Endothelial cell of umbilical vein (primary cell): ENCODE results near the gene TARP.

Experiments used
- BruUV-seq: library from RNA; stranded (reverse); fragments of 400-500 nt; replicated peaks from 2 replicates; lab custom pipeline; 2021; lab: Mats Ljungman, UMichigan
- CTCF ChIA-PET: fragments of 300-600, 350-600 bp; sonication (Branson Sonifier 250); formaldehyde crosslinking; loops from one replicate; lab custom pipeline; 2021; ENCODE audit warnings: antibody characterized with exemption, inconsistent platforms; lab: Charles Lee
- POLR2A ChIA-PET: fragments of 300-600, 350-600 bp; sonication (Branson Sonifier 250); formaldehyde crosslinking; loops from one replicate; lab custom pipeline; 2021; ENCODE audit warnings: antibody characterized with exemption, inconsistent platforms; lab: Charles Lee
- DNase-seq: peaks from one replicate; pipeline ENCODE4 v3.0.0-alpha.2; 2011; ENCODE audit warnings: low read depth, low spot score
- FAIRE-seq: peaks from 2 replicates; lab custom pipeline; 2011; peaks lifted over from hg19 to GRCh38; lab: Jason Lieb, UNC
- H2AFZ ChIP-seq: 2 replicates; pipeline ENCODE4 v1.6.0; 2012; ENCODE audit warnings: low read depth, low read length, control low read depth, inconsistent platforms
- H3K27ac ChIP-seq: 2 replicates; pipeline ENCODE4 v1.5.1; 2011; ENCODE audit warnings: low read depth, mild to moderate bottlenecking, control low read depth, low read length, moderate library complexity; ENCODE audit not compliant: insufficient read depth
- H3K27me3 ChIP-seq, 2 experiments: 2 replicates each; pipeline versions ENCODE4 v1.6.0 to v1.6.1; 2011; ENCODE audit warnings: low read length in 2 of 2, mixed read lengths in 1 of 2; ENCODE audit not compliant: control insufficient read depth in 2 of 2, insufficient read depth in 2 of 2
- H3K36me3 ChIP-seq, 2 experiments: 2 replicates in 1 of 2; 3 replicates in 1 of 2; pipeline ENCODE4 v1.5.1; 2011; ENCODE audit warnings: low read length in 2 of 2, mild to moderate bottlenecking in 1 of 2, moderate library complexity in 1 of 2; ENCODE audit not compliant: control insufficient read depth in 2 of 2, insufficient read depth in 2 of 2; ENCODE audit errors: extremely low read depth in 1 of 2
- H3K4me1 ChIP-seq: 3 replicates; pipeline ENCODE4 v1.5.1; 2011; ENCODE audit warnings: mild to moderate bottlenecking, low read length; ENCODE audit not compliant: control insufficient read depth, insufficient read depth; ENCODE audit errors: extremely low read depth
- H3K4me2 ChIP-seq: 2 replicates; pipeline ENCODE4 v1.6.1; 2011; ENCODE audit warnings: low read length, control low read depth, mixed read lengths; ENCODE audit not compliant: insufficient read depth
- H3K4me3 ChIP-seq, 3 experiments: fragments of 200-600 bp in 1 of 3; sonication (generic), shearing (Covaris generic) in 1 of 3; replicated peaks in 1 of 3; 2 replicates each; pipeline ENCODE4 v1.5.1; 2011 to 2016; ENCODE audit warnings: control low read depth in 3 of 3, low read length in 3 of 3, mild to moderate bottlenecking in 2 of 3, inconsistent platforms in 1 of 3, low read depth in 1 of 3, moderate library complexity in 1 of 3; ENCODE audit not compliant: insufficient read depth in 1 of 3
- H3K79me2 ChIP-seq: 2 replicates; pipeline ENCODE4 v1.6.0; 2012; ENCODE audit warnings: low read length, inconsistent platforms; ENCODE audit not compliant: control insufficient read depth, insufficient read depth
- H3K9ac ChIP-seq: replicated peaks from 2 replicates; pipeline ENCODE3; 2011; ENCODE audit warnings: low read length, control low read depth; ENCODE audit not compliant: insufficient read depth; ENCODE audit errors: extremely low read depth
- H3K9me1 ChIP-seq: replicated peaks from 3 replicates; pipeline ENCODE4 v1.6.0; 2011; ENCODE audit warnings: mild to moderate bottlenecking, low read length; ENCODE audit not compliant: control insufficient read depth, insufficient read depth; ENCODE audit errors: extremely low read depth
- H3K9me3 ChIP-seq: replicated peaks from 2 replicates; pipeline ENCODE4 v1.5.1; 2012; ENCODE audit warnings: low read length, inconsistent platforms; ENCODE audit not compliant: control insufficient read depth, insufficient read depth
- H4K20me1 ChIP-seq: replicated peaks from 2 replicates; pipeline ENCODE3; 2011; ENCODE audit warnings: mild to moderate bottlenecking, low read length; ENCODE audit not compliant: control insufficient read depth, insufficient read depth; ENCODE audit errors: extremely low read depth
- CTCF ChIP-seq, 2 donors: IDR thresholded peaks; 1 replicate in 1 of 2; 2 replicates in 1 of 2; pipeline ENCODE4 v1.5.1; 2011; ENCODE audit warnings: low read length in 2 of 2, mild to moderate bottlenecking in 2 of 2, moderate library complexity in 2 of 2, control low read depth in 1 of 2, inconsistent platforms in 1 of 2, low read depth in 1 of 2; ENCODE audit not compliant: insufficient read depth in 1 of 2; ENCODE audit errors: extremely low read depth in 1 of 2
- EZH2 ChIP-seq: IDR thresholded peaks from 2 replicates; pipeline ENCODE4 v1.6.1; 2012; ENCODE audit warnings: borderline replicate concordance, low read depth, mild to moderate bottlenecking, moderate library complexity, low read length, inconsistent platforms; ENCODE audit not compliant: severe bottlenecking
- FOS ChIP-seq: IDR thresholded peaks from 2 replicates; pipeline ENCODE4 v1.6.1; 2011; ENCODE audit warnings: mild to moderate bottlenecking, low read length, moderate library complexity, borderline replicate concordance; ENCODE audit not compliant: insufficient read depth
- GATA2 ChIP-seq: IDR thresholded peaks from 2 replicates; pipeline ENCODE4 v1.7.0; 2011; ENCODE audit warnings: low read depth, mild to moderate bottlenecking, moderate library complexity, mixed read lengths, low read length; ENCODE audit not compliant: insufficient read length, insufficient read depth
- JUN ChIP-seq: IDR thresholded peaks from 2 replicates; pipeline ENCODE4 v1.6.1; 2011; ENCODE audit warnings: borderline replicate concordance, low read depth; ENCODE audit not compliant: insufficient read length, insufficient read depth
- MAX ChIP-seq: IDR thresholded peaks from 2 replicates; pipeline ENCODE4 v1.6.1; 2011; ENCODE audit not compliant: insufficient read depth, insufficient read length
- MYC ChIP-seq: IDR thresholded peaks from one replicate; pipeline ENCODE4 v1.6.1; 2011; ENCODE audit warnings: mild to moderate bottlenecking, low read depth, low read length
- POLR2A ChIP-seq: IDR thresholded peaks from 2 replicates; pipeline ENCODE4 v1.6.1; 2012; ENCODE audit warnings: low read depth, mild to moderate bottlenecking, control low read depth, low read length
- POLR2AphosphoS5 ChIP-seq: IDR thresholded peaks from 2 replicates; pipeline ENCODE4 v1.6.1; 2012; ENCODE audit warnings: low read depth, mild to moderate bottlenecking, control low read depth, low read length, moderate library complexity; ENCODE audit not compliant: insufficient read depth
- dilution Hi-C: fragments of 300-500 bp; cut with MboI; formaldehyde crosslinking; loops from one replicate; pipeline ENCODE4 v1.15.0; 2019; ENCODE audit warnings: low sequenced_read_pairs; ENCODE audit not compliant: extremely low pct_ligation_motif_present
- intact Hi-C: fragments of 100-400 bp; cut with micrococcal nuclease; formaldehyde crosslinking; loops from one replicate; pipeline ENCODE4 v1.10.0; 2022

The TARP gene

GRCh38 chr7:38311329-38311937 is 38.0 kb upstream of the TARP start:
- POLR2A ChIA-PET, result no interaction called here
- Histone ChIP-seq H4K20me1 (no peaks in the 10 kb centered on the region), H3K4me3 (peak overlapping the region; percentile 40 to 58 (median 44)), H3K9ac (peak overlapping the region; percentile 13), H3K36me3 (no peaks in the 10 kb centered on the region), H3K79me2 (no peaks in the 10 kb centered on the region), H3K27me3 (no peaks in the 10 kb centered on the region), H2AFZ (peak overlapping the region; percentile 68), H3K9me3 (no peaks in the 10 kb centered on the region), H3K9me1 (no peaks in the 10 kb centered on the region), H3K27ac (no peak overlapping the region), H3K4me2 (peak overlapping the region; percentile 78), H3K4me1 (peaks cover 13% of the 10 kb centered on the region)
- intact Hi-C loops, result loop anchor here (2.0 kb wide), 1 partner anchor 205 kb away; no protein-coding TSS in a partner anchor
- dilution Hi-C loops, result no loop called here
- CTCF ChIA-PET, result interaction anchor here (0.9 to 3.4 kb wide), 5 partner anchors 10 to 202 kb away, joined by 3 to 13 read pairs (median 7); no protein-coding TSS in a partner anchor
- no peak for TF ChIP-seq EZH2
- no peak for TF ChIP-seq CTCF (IDR thresholded peaks at IDR 0.05; ENCODE audit: extremely low read depth in 1 of 2, insufficient read depth in 1 of 2, low read depth in 1 of 2, low read length in 2 of 2)
- no peak for TF ChIP-seq JUN
- no peak for TF ChIP-seq FOS
- no peak for TF ChIP-seq MAX
- TF ChIP-seq POLR2AphosphoS5, result no peak
- TF ChIP-seq POLR2A, result no peak
- no peak for TF ChIP-seq GATA2
- TF ChIP-seq MYC, result no peak
- no TSS peak for BruUV-seq
- FAIRE-seq, result no peak
- no peak for DNase-seq
